Keratinocyte (primary cell): ENCODE measurements around the gene SLC35E2B.

ENCODE experiments used
- EZH2 ChIP-seq: IDR thresholded peaks from one replicate; pipeline ENCODE4 v1.6.1; 2012; ENCODE audit warnings: inconsistent platforms, mild to moderate bottlenecking, low read length, moderate library complexity
- TF ChIP-seq, protein P1 (sequence below), 3 experiments: IDR thresholded peaks in 1 of 3; conservative IDR thresholded peaks in 1 of 3; optimal IDR thresholded peaks in 1 of 3; 2 replicates in 2 of 3; 3 replicates in 1 of 3; pipeline versions ENCODE3 to v1.5.1; 2011; ENCODE audit warnings: low read length in 3 of 3, mild to moderate bottlenecking in 3 of 3, moderate library complexity in 2 of 3, control low read depth in 1 of 3, inconsistent platforms in 1 of 3; ENCODE audit not compliant: insufficient read depth in 2 of 3; ENCODE audit errors: extremely low read depth in 1 of 3

DNA sequence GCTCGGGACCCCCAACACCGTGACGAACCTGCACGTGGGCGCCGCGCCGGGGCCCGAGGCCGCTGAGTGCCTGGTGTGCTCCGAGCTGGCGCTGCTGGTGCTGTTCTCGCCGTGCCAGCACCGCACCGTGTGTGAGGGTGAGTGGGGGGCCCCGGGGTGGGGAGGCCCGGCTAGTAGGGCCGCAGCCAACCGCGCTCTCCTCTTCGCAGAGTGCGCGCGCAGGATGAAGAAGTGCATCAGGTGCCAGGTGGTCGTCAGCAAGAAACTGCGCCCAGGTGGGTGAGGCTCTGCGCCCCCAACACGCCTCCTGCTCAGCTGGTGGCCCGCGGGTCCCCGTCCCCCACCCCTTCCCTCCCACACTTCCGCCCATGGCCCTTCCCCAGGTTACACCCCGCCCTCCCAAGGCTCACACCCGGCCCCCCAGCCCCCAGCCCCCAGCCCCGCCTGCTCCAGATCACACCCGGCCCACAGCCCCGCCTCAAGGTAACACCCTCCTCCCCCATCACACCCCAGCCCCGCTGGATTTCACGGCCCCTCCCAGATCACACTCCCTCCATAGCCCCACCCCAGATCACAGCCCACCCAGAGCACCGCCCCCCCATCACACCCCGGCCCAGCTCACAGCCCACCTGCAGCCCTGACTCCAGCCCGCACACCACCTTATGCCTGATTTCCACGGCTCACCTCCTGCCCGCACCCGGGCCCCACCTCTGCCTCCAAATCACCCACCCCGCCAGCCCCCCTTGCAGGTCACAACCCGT lies 63.0 kb downstream of the SLC35E2B start:
- TF ChIP-seq, protein P1, sequence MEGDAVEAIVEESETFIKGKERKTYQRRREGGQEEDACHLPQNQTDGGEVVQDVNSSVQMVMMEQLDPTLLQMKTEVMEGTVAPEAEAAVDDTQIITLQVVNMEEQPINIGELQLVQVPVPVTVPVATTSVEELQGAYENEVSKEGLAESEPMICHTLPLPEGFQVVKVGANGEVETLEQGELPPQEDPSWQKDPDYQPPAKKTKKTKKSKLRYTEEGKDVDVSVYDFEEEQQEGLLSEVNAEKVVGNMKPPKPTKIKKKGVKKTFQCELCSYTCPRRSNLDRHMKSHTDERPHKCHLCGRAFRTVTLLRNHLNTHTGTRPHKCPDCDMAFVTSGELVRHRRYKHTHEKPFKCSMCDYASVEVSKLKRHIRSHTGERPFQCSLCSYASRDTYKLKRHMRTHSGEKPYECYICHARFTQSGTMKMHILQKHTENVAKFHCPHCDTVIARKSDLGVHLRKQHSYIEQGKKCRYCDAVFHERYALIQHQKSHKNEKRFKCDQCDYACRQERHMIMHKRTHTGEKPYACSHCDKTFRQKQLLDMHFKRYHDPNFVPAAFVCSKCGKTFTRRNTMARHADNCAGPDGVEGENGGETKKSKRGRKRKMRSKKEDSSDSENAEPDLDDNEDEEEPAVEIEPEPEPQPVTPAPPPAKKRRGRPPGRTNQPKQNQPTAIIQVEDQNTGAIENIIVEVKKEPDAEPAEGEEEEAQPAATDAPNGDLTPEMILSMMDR (optimal IDR thresholded peaks at IDR 0.05 in 1 of 3, IDR thresholded peaks at IDR 0.05 in 1 of 3, conservative IDR thresholded peaks at IDR 0.05 in 1 of 3; ENCODE audit: extremely low read depth in 1 of 3, insufficient read depth in 2 of 3, low read length in 3 of 3), result no peak
- TF ChIP-seq EZH2, result no peak
